Activated naive CD4-positive, alpha-beta T cell treated with anti-CD3 and anti-CD28 coated beads for 36 hours (primary cell): Measurements from ENCODE around the gene RNF213. TPM values are rescaled to one million over a fixed set of nuclear protein-coding genes. Genes with fewer than 3 reads are reported as not detected.

ENCODE experiments used
- CTCF ChIA-PET: fragments of 350-600 bp; sonication (Branson Sonifier 250); formaldehyde crosslinking; loops from one replicate; lab custom pipeline; 2021; ENCODE audit warnings: antibody characterized with exemption; lab: Charles Lee
- DNase-seq: peaks from one replicate; pipeline ENCODE4 v3.0.0-alpha.2; 2020
- H3K27ac Mint-ChIP-seq: one replicate; pipeline ENCODE4 v1.8.0; 2021; ENCODE audit warnings: mild to moderate bottlenecking, mixed read lengths
- H3K27me3 Mint-ChIP-seq: one replicate; pipeline ENCODE4 v1.8.0; 2021; ENCODE audit warnings: low read depth, mixed read lengths
- H3K36me3 Mint-ChIP-seq: one replicate; pipeline ENCODE4 v1.8.0; 2021; ENCODE audit warnings: low read depth, mixed read lengths
- H3K4me1 Mint-ChIP-seq: one replicate; pipeline ENCODE4 v1.8.0; 2021; ENCODE audit warnings: low read depth, mixed read lengths
- H3K4me3 Mint-ChIP-seq: one replicate; pipeline ENCODE4 v1.8.0; 2021; ENCODE audit warnings: mild to moderate bottlenecking, moderate library complexity, mixed read lengths
- H3K9me3 Mint-ChIP-seq: one replicate; pipeline ENCODE4 v1.8.0; 2021; ENCODE audit warnings: mixed read lengths
- intact Hi-C: fragments of 100-400 bp; cut with micrococcal nuclease; formaldehyde crosslinking; loops from one replicate; pipeline ENCODE4 v1.15.1; 2023
- microRNA-seq: library from miRNA; unstranded; fragments of <30 nt; microRNA quantifications from one replicate; pipeline ENCODE4 v1.2.0, GENCODE V29; 2022; ENCODE audit warnings: borderline microRNAs expressed, borderline replicate concordance
- total RNA-seq, 2 experiments: library from RNA; stranded (reverse); gene quantifications; one replicate each; pipeline ENCODE4 v1.2.3, GENCODE V29; 2021

The RNF213 gene
- total RNA-seq, 2 experiments from 2014 or later: 234 to 250 TPM

GRCh38 chr17:80446645-80447405 lies 186.2 kb downstream of the RNF213 start:
- Mint-ChIP-seq H3K4me1 (no peaks in the 10 kb centered on the region), H3K27ac (no peak overlapping the region), H3K4me3 (no peak overlapping the region), H3K36me3 (no peaks in the 10 kb centered on the region), H3K27me3 (no peaks in the 10 kb centered on the region), H3K9me3 (no peaks in the 10 kb centered on the region)
- DNase-seq: no peak
- intact Hi-C loops: no loop called here
- CTCF ChIA-PET: no interaction called here

- H3K9me3 Mint-ChIP-seq: no peaks in the 10 kb centered on the region
- no peak overlapping the region for H3K4me3 Mint-ChIP-seq
- H3K36me3 Mint-ChIP-seq: no peaks in the 10 kb centered on the region
- no peak overlapping the region for H3K27ac Mint-ChIP-seq
- intact Hi-C loops: no loop called here
- no peaks in the 10 kb centered on the region for H3K27me3 Mint-ChIP-seq
- no peaks in the 10 kb centered on the region for H3K4me1 Mint-ChIP-seq
- no peak for DNase-seq
- CTCF ChIA-PET: no interaction called here
These were observed 187.1 kb downstream of the RNF213 start for GRCh38 chr17:80447790-80448189.

Small RNA genes lying within 50 kb of the gene (microRNA-seq; reads per million reads assigned to microRNA genes)
- gene MIR4730: not detected

Other genes with a start within 250 kb of the RNF213 start
- gene TBC1D16, start 225.0 kb upstream of the RNF213 start, total RNA-seq: 10 to 100 TPM; 17.0 to 19.0 TPM
- gene CCDC40, start 224.2 kb upstream of the RNF213 start, total RNA-seq: under 1 TPM in 1 of 2 experiments, not detected in 1; 0.32 TPM
- 10 to 100 TPM; 32.1 to 33.2 TPM for gene GAA, start 159.3 kb upstream of the RNF213 start, total RNA-seq
- gene EIF4A3, start 113.7 kb upstream of the RNF213 start, total RNA-seq: 10 to 100 TPM; 92.1 to 97.7 TPM
- not detected for gene CARD14, start 90.8 kb upstream of the RNF213 start, total RNA-seq
- 10 to 100 TPM; 30.3 to 32.1 TPM for gene SGSH, start 40.5 kb upstream of the RNF213 start, total RNA-seq
- 1 to 10 TPM; 4.0 to 5.4 TPM for gene SLC26A11, start 40.4 kb upstream of the RNF213 start, total RNA-seq
- gene ENDOV, start 154.3 kb downstream of the RNF213 start, total RNA-seq: 10 to 100 TPM in 1 of 2 experiments, 1 to 10 TPM in 1; 9.0 to 11.7 TPM
- 10 to 100 TPM; 10.4 to 10.7 TPM for gene NPTX1, start 215.8 kb downstream of the RNF213 start, total RNA-seq